HepG2 (cell line): ENCODE results near the gene PMM2. TPM values are rescaled to one million over a fixed set of nuclear protein-coding genes. Genes with fewer than 3 reads are reported as not detected.
A peak's percentile ranks its signal among the peaks of the same experiment; 100 is the strongest.

Source experiments
- ATRX ChIP-seq: sonication (generic); formaldehyde crosslinking; IDR thresholded peaks from 2 replicates; pipeline ENCODE4 v1.4.0; 2020; ENCODE audit warnings: missing genetic modification reagents, borderline replicate concordance
- BRD4 ChIP-seq: sonication (generic); formaldehyde crosslinking; IDR thresholded peaks from 2 replicates; pipeline ENCODE4 v1.4.0; 2020; ENCODE audit warnings: missing genetic modification reagents
- CC2D1A ChIP-seq: sonication (generic); formaldehyde crosslinking; IDR thresholded peaks from 2 replicates; pipeline ENCODE4 v1.8.1; 2023; ENCODE audit warnings: mild to moderate bottlenecking, missing genetic modification reagents
- DPF2 ChIP-seq: sonication (generic); formaldehyde crosslinking; IDR thresholded peaks from 2 replicates; pipeline ENCODE4 v1.4.0; 2020; ENCODE audit warnings: mild to moderate bottlenecking, low read depth, missing genetic modification reagents, borderline replicate concordance
- FOXA1 ChIP-seq, 2 experiments: fragments of 450-650 bp in 1 of 2; sonication (generic) in 1 of 2; formaldehyde crosslinking in 1 of 2; IDR thresholded peaks; 2 replicates each; pipeline versions ENCODE4 v1.4.0 to v1.6.1; 2016 to 2020; ENCODE audit warnings: missing genetic modification reagents in 1 of 2
- FOXO1 ChIP-seq: sonication (generic); formaldehyde crosslinking; IDR thresholded peaks from 2 replicates; pipeline ENCODE4 v1.4.0; 2020; ENCODE audit warnings: missing genetic modification reagents
- JARID2 ChIP-seq: sonication (generic); formaldehyde crosslinking; IDR thresholded peaks from 2 replicates; pipeline ENCODE4 v1.8.1; 2023; ENCODE audit warnings: missing genetic modification reagents, inconsistent platforms; ENCODE audit not compliant: insufficient replicate concordance
- NFKB2 ChIP-seq: sonication (generic); formaldehyde crosslinking; IDR thresholded peaks from 2 replicates; pipeline ENCODE4 v1.4.0; 2020; ENCODE audit warnings: missing genetic modification reagents, borderline replicate concordance
- NR2F1 ChIP-seq, 2 experiments: fragments of 450-650 bp in 1 of 2; formaldehyde crosslinking in 1 of 2; IDR thresholded peaks; 2 replicates each; pipeline versions ENCODE4 v1.5.0 to v1.6.1; 2016 to 2020; ENCODE audit warnings: mild to moderate bottlenecking in 1 of 2, missing compliant biosample characterization in 1 of 2, missing genetic modification reagents in 1 of 2, moderate library complexity in 1 of 2
- PAF1 ChIP-seq: IDR thresholded peaks from 2 replicates; pipeline ENCODE4 v1.6.1; 2016; ENCODE audit warnings: missing genetic modification reagents, missing compliant biosample characterization
- PAX8 ChIP-seq: sonication (generic); formaldehyde crosslinking; IDR thresholded peaks from 2 replicates; pipeline ENCODE4 v1.8.0; 2022; ENCODE audit warnings: mild to moderate bottlenecking, missing genetic modification reagents, borderline replicate concordance
- SIX1 ChIP-seq: sonication (generic); formaldehyde crosslinking; IDR thresholded peaks from 2 replicates; pipeline ENCODE4 v1.4.0; 2020; ENCODE audit warnings: missing genetic modification reagents, borderline replicate concordance
- SMARCC2 ChIP-seq: fragments of 450-650 bp; IDR thresholded peaks from 2 replicates; pipeline ENCODE4 v1.6.1; 2017; ENCODE audit warnings: antibody characterized with exemption, mild to moderate bottlenecking
- SNRNP70 ChIP-seq: fragments of 200-400 bp; formaldehyde crosslinking; IDR thresholded peaks from 2 replicates; pipeline ENCODE4 v1.6.1; 2017; ENCODE audit warnings: mild to moderate bottlenecking, low read depth, low read length, moderate library complexity
- SRY ChIP-seq: sonication (generic); formaldehyde crosslinking; IDR thresholded peaks from 2 replicates; pipeline ENCODE4 v1.8.0; 2022; ENCODE audit warnings: mild to moderate bottlenecking, missing genetic modification reagents
- ZBTB42 ChIP-seq: sonication (generic); formaldehyde crosslinking; IDR thresholded peaks from 2 replicates; pipeline ENCODE4 v1.5.0; 2020; ENCODE audit warnings: mild to moderate bottlenecking, missing genetic modification reagents
- ZKSCAN8 ChIP-seq: IDR thresholded peaks from 2 replicates; pipeline ENCODE4 v1.6.1; 2016; ENCODE audit warnings: borderline replicate concordance, missing genetic modification reagents, missing compliant biosample characterization
- ZNF331 ChIP-seq: sonication (generic); formaldehyde crosslinking; IDR thresholded peaks from 2 replicates; pipeline ENCODE4 v1.4.0; 2020; ENCODE audit warnings: missing genetic modification reagents
- ZNF564 ChIP-seq: sonication (generic); formaldehyde crosslinking; IDR thresholded peaks from 2 replicates; pipeline ENCODE4 v1.8.1; 2023; ENCODE audit warnings: mild to moderate bottlenecking, missing genetic modification reagents
- ZNF607 ChIP-seq: sonication (generic); formaldehyde crosslinking; IDR thresholded peaks from 2 replicates; pipeline ENCODE4 v1.5.1; 2020; ENCODE audit warnings: missing genetic modification reagents, mild to moderate bottlenecking, borderline replicate concordance
- ZNF616 ChIP-seq: sonication (generic); formaldehyde crosslinking; IDR thresholded peaks from 2 replicates; pipeline ENCODE4 v1.5.0; 2020; ENCODE audit warnings: low read depth, mild to moderate bottlenecking, missing genetic modification reagents
- ZNF781 ChIP-seq: sonication (generic); formaldehyde crosslinking; IDR thresholded peaks from 2 replicates; pipeline ENCODE4 v1.5.1; 2020; ENCODE audit warnings: borderline replicate concordance, mild to moderate bottlenecking, missing genetic modification reagents; ENCODE audit errors: not compliant biosample characterization
- ZNF790 ChIP-seq: sonication (generic); formaldehyde crosslinking; IDR thresholded peaks from 2 replicates; pipeline ENCODE4 v1.8.0; 2022; ENCODE audit warnings: missing genetic modification reagents, mild to moderate bottlenecking, borderline replicate concordance
- polyA plus RNA-seq, 8 experiments: library from polyadenylated mRNA; depleted of rRNA in 3 of 8; stranded (reverse) in 7 of 8; unstranded in 1 of 8; fragments of >200 nt; fragmentation: Illumina TruSeq in 4 of 8; extraction: Trizol in 4 of 8; gene quantifications; 2 replicates each; pipeline versions ENCODE4 v1.2.1 to v1.2.3, GENCODE V29; 2011 to 2016; ENCODE audit warnings: low read depth in 4 of 8, missing spikeins in 1 of 8, mixed read lengths in 1 of 8; ENCODE audit not compliant: insufficient read depth in 1 of 8
- total RNA-seq, 5 experiments: library from RNA; depleted of rRNA; stranded (reverse); fragments of >200 nt; fragmentation: Illumina TruSeq; extraction: Trizol; gene quantifications; 2 replicates each; pipeline ENCODE4 v1.2.3, GENCODE V29; 2016; ENCODE audit warnings: low read depth in 1 of 5
- TF ChIP-seq, protein P1 (sequence below): sonication (generic); formaldehyde crosslinking; IDR thresholded peaks from 2 replicates; pipeline ENCODE4 v1.4.0; 2020; ENCODE audit warnings: missing genetic modification reagents
- TF ChIP-seq, protein P2 (sequence below): sonication (generic); formaldehyde crosslinking; conservative IDR thresholded peaks from 2 replicates; pipeline ENCODE4 v1.8.0; 2022; ENCODE audit warnings: mild to moderate bottlenecking, moderate library complexity, missing genetic modification reagents
- TF ChIP-seq, protein P3 (sequence below): IDR thresholded peaks from 2 replicates; pipeline ENCODE4 v1.6.1; 2012; ENCODE audit warnings: low read depth, low read length, improper control_type of control experiment

Gene PMM2
- total and polyA plus RNA-seq, 2 of the 13 experiments (the other 11 are each of a cell fraction or from before 2014, with no cell fraction given), result 52.2 to 93.7 TPM

DNA sequence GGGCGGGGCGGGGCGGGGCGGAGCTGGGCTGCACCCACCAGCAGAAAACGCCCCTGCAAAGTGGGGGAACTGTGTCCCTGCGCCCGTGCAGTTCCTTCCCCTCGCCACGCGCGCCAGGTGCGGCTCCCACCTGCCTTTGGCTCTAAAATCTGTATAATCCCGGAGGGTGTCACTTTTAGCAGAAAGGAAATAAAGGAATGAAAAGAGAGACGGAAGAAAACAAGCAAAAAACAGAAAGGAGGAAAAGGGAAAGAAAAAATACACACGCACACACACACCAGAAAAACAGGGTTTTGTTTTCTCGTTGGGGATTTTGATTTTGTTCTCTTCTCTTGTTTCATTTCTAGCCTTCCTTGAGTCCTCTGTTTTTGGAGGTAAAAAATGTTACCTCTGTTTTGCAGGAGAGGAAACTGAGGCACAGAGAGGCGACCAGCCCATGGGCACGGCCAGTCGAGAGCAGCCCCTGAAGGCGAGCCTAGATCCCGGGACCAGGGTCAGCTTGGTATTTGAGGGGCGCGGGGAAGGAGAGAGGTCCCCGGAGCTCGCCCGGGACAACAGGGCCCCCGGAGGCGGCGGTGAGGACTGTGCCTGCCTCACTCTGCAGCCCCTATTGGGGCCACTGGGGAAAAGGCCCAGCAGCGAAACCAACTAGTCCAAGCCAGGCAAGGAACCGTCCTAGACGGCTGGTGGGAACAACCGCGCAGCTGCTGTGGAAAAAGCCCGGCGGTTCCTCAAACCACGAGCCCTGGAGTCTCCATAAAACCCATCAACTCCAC, 71.8 kb downstream of the PMM2 start (continued):
- TF ChIP-seq SMARCC2, result no peak
- no peak for TF ChIP-seq SNRNP70
- TF ChIP-seq FOXA1 (IDR thresholded peaks at IDR 0.05), result no peak
- TF ChIP-seq FOXA1 (CRISPR knock-in tag; IDR thresholded peaks at IDR 0.05), result no peak
- peak; percentile 9 for TF ChIP-seq ZNF781
- no peak for TF ChIP-seq ZNF607 (CRISPR knock-in tag)
- no peak for TF ChIP-seq PAF1 (CRISPR knock-in tag)
- TF ChIP-seq JARID2, result no peak
- no peak for TF ChIP-seq ATRX (CRISPR knock-in tag)
- peak; percentile 81; the same call in 1 of the 2 replicates for TF ChIP-seq NFKB2
- peak; percentile 31; the same call in 1 of the 2 replicates for TF ChIP-seq ZKSCAN8 (CRISPR knock-in tag)
- TF ChIP-seq BRD4 (CRISPR knock-in tag), result no peak
- TF ChIP-seq DPF2 (CRISPR knock-in tag), result 0 out of 2 replicates have a peak, but pooled peaks have one; percentile 19
- TF ChIP-seq ZNF790 (CRISPR knock-in tag), result no peak
- TF ChIP-seq ZNF564 (CRISPR knock-in tag), result no peak
- TF ChIP-seq SRY (CRISPR knock-in tag), result 0 out of 2 replicates have a peak, but pooled peaks have one; percentile 70
- no peak for TF ChIP-seq FOXO1 (CRISPR knock-in tag)
- TF ChIP-seq, protein P1, sequence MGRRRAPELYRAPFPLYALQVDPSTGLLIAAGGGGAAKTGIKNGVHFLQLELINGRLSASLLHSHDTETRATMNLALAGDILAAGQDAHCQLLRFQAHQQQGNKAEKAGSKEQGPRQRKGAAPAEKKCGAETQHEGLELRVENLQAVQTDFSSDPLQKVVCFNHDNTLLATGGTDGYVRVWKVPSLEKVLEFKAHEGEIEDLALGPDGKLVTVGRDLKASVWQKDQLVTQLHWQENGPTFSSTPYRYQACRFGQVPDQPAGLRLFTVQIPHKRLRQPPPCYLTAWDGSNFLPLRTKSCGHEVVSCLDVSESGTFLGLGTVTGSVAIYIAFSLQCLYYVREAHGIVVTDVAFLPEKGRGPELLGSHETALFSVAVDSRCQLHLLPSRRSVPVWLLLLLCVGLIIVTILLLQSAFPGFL (CRISPR knock-in tag), result no peak
- TF ChIP-seq SIX1 (CRISPR knock-in tag), result no peak
- TF ChIP-seq PAX8 (CRISPR knock-in tag), result no peak
- TF ChIP-seq NR2F1 (CRISPR knock-in tag; IDR thresholded peaks at IDR 0.05), result no peak
- TF ChIP-seq, protein P2, sequence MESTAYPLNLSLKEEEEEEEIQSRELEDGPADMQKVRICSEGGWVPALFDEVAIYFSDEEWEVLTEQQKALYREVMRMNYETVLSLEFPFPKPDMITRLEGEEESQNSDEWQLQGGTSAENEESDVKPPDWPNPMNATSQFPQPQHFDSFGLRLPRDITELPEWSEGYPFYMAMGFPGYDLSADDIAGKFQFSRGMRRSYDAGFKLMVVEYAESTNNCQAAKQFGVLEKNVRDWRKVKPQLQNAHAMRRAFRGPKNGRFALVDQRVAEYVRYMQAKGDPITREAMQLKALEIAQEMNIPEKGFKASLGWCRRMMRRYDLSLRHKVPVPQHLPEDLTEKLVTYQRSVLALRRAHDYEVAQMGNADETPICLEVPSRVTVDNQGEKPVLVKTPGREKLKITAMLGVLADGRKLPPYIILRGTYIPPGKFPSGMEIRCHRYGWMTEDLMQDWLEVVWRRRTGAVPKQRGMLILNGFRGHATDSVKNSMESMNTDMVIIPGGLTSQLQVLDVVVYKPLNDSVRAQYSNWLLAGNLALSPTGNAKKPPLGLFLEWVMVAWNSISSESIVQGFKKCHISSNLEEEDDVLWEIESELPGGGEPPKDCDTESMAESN (CRISPR knock-in tag), result 0 out of 2 replicates have a peak, but pooled peaks have one; percentile 19
- TF ChIP-seq CC2D1A, result no peak
- no peak; the same call in 1 of the 2 replicates for TF ChIP-seq ZBTB42 (CRISPR knock-in tag)
- TF ChIP-seq ZNF331 (CRISPR knock-in tag), result peak; percentile 58; the same call in 1 of the 2 replicates
- TF ChIP-seq, protein P3, sequence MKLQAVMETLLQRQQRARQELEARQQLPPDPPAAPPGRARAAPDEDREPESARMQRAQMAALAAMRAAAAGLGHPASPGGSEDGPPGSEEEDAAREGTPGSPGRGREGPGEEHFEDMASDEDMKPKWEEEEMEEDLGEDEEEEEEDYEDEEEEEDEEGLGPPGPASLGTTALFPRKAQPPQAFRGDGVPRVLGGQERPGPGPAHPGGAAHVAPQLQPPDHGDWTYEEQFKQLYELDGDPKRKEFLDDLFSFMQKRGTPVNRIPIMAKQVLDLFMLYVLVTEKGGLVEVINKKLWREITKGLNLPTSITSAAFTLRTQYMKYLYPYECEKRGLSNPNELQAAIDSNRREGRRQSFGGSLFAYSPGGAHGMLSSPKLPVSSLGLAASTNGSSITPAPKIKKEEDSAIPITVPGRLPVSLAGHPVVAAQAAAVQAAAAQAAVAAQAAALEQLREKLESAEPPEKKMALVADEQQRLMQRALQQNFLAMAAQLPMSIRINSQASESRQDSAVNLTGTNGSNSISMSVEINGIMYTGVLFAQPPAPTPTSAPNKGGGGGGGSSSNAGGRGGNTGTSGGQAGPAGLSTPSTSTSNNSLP, result no peak
- no peak for TF ChIP-seq ZNF616 (CRISPR knock-in tag)
